ENCODE results near the gene CTCF.

The CTCF gene

GRCh38 chr16:67668495-67669157 lies 106.3 kb downstream of the CTCF start:
- no peaks in the 10 kb centered on the region for H3K27me3 Mint-ChIP-seq
- no peak overlapping the region for H3K4me3 Mint-ChIP-seq
- H3K27ac Mint-ChIP-seq, result peak overlapping the region; percentile 65
- peaks cover 7 to 14% of the 10 kb centered on the region in 2 donors for H3K36me3 Mint-ChIP-seq
- ATAC-seq (replicated peaks), result peak; percentile 24 to 27
- H3K9me3 Mint-ChIP-seq, result no peaks in the 10 kb centered on the region
- H3K4me1 Mint-ChIP-seq, result peaks cover 41 to 60% of the 10 kb centered on the region in 2 donors
- no peak for DNase-seq

DNA sequence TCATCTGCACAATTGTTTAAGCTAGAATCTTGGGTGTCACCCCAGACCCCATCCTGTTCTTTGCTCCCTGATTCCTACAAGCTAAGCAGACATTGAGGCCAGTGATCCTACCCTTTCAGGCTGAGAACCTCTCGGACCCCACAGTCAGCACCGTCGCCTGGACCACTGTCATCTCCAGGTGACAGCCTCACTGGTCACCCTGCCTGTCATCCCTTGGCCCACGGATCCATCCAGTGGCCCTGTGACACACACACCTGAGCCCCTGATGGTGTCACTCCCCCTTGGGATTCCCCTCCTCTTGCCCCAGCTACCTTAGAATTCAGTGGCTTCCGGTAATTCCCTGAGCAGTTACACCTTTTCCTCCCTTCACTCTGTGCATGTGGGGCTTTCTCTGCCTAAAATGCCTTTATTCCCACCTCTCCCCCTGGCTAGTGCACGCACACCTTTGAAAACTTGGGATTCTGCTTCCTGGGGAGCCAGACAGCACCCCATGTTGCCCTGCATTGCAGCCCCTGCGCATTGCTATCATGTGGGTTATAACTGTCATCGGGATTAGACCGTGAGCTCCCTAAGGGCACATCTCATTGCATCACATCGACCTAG lies 107.3 kb downstream of the CTCF start:
- Mint-ChIP-seq H3K4me1 (peaks cover 44 to 63% of the 10 kb centered on the region in 2 donors), H3K27me3 (no peaks in the 10 kb centered on the region), H3K4me3 (no peak overlapping the region), H3K36me3 (peaks cover 3 to 14% of the 10 kb centered on the region in 2 donors), H3K9me3 (no peaks in the 10 kb centered on the region), H3K27ac (peak overlapping the region; percentile 57)
- ATAC-seq (replicated peaks) (no peak), DNase-seq (no peak)

GRCh38 chr16:67672306-67672705 lies 110.0 kb downstream of the CTCF start:
- Mint-ChIP-seq H3K27me3 (no peaks in the 10 kb centered on the region), H3K27ac (peak overlapping the region; percentile 26), H3K9me3 (no peaks in the 10 kb centered on the region), H3K4me1 (peaks cover 41 to 61% of the 10 kb centered on the region in 2 donors), H3K4me3 (no peak overlapping the region), H3K36me3 (peaks cover 4 to 22% of the 10 kb centered on the region in 2 donors)
- DNase-seq (no peak), ATAC-seq (replicated peaks) (no peak)

DNA sequence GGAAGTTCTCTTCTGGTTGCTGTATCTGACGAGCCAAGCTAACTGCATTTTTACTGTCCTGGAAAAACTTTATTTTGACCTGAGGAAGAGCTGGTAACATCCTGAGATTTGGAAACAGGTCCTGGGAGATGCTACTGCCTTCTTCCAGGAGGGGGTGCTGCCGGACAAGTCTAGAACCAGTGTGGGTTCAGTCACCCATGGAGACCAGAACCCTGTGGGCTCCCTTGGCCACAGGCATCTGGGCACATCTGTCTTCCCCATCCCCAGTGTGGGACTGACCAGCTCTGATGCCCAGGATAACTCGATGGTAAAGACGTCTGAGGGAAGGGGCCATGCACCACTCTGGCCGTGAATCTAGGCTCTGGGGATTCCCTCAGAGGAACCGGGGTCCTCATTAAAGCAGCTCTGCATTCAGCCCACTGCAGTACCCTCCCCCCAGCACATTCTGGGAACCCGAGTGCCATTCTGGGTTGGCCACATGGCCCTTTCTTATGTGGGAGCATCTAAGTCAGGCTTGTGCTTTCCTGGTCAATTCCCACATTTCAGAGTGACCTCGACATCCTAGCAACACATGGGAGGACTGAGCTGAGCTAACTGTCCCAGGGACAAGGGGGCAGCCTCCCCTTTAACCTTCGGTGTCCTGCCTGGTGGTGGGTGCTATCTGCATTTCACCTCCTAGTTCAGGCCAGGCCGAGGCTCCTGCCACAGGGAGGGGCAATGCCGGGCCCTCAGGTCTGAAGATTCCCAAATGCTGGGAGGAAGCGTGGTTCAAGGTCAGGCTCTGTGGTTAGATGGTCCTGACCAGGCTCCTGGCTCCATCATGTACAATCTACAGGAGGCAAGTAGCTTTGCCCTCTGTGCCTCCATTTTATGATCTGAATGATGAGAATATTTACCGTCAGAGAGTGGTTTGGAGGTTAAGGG lies 110.7 kb downstream of the CTCF start:
- Mint-ChIP-seq H3K4me1 (peaks cover 37 to 54% of the 10 kb centered on the region in 2 donors), H3K27ac (peak overlapping the region; percentile 9), H3K9me3 (no peaks in the 10 kb centered on the region), H3K4me3 (no peak overlapping the region), H3K27me3 (no peaks in the 10 kb centered on the region), H3K36me3 (peaks cover 6 to 27% of the 10 kb centered on the region in 2 donors)
- ATAC-seq (replicated peaks), result peak; percentile 33 to 49
- no peak for DNase-seq

GRCh38 chr16:67673712-67674580 lies 111.6 kb downstream of the CTCF start:
- DNase-seq (no peak), ATAC-seq (replicated peaks) (no peak)
- H3K27ac Mint-ChIP-seq, result peak overlapping the region; percentile 91
- H3K4me3 Mint-ChIP-seq, result no peak overlapping the region
- peaks cover 30 to 45% of the 10 kb centered on the region in 2 donors for H3K4me1 Mint-ChIP-seq
- H3K27me3 Mint-ChIP-seq, result no peaks in the 10 kb centered on the region
- peaks cover 6 to 27% of the 10 kb centered on the region in 2 donors for H3K36me3 Mint-ChIP-seq
- no peaks in the 10 kb centered on the region for H3K9me3 Mint-ChIP-seq

DNA sequence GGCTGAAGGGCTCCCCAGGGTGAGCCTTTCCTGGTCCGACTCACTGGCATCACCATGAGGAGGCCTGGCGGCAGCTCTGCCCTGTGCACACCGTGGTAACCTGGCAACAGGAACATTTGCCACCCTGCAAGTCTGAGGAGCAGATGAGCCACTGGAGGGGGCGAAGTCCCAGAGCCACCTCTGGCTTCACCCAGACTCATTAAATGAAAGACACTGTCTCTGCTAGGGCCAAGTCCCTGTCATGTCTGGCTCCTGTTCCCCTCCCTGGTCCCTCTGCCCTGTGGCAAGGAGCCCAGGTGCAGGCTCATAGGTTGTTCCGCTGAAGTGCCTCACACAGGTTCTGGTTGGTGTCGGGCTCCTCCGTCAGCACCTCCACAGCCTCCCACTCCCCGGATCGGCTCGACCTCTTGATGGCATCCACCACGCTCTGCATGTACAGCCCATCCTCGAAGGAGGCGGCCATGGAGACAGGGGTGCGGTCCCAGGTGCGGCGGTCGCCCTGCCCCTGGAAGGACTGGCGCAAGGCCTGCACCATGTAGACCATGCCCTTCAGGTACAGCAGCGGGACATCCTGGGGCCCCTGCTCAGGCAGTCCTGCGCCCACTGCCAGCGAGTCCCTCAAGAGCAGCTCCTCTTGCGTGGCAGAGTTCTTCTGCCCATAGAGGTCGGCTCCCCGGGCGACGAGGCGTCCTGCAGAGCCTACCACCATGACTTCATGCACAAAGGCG lies 112.7 kb downstream of the CTCF start:
- Mint-ChIP-seq H3K9me3 (no peaks in the 10 kb centered on the region), H3K4me1 (peaks cover 20 to 34% of the 10 kb centered on the region in 2 donors), H3K36me3 (peaks cover 8 to 27% of the 10 kb centered on the region in 2 donors), H3K27me3 (no peaks in the 10 kb centered on the region), H3K27ac (peak overlapping the region; percentile 33), H3K4me3 (no peak overlapping the region)
- DNase-seq (no peak), ATAC-seq (replicated peaks) (no peak)

DNA sequence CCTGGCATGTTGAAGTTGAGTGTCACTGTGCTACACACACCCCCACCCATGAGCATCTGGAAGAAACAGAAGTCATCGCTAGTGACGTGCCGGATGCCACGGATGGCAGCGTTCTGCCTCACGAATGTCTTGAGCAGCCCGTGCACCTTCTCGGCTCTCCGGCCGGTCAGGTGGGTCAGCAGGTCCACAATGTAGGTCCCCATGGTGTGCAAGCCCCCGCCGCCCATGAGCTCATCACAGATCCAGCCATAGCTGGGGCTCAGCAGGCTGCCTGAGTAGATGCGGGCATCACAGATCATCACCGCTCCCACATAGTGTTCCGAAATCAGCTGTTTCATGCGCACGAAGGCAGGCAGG lies 113.2 kb downstream of the CTCF start:
- peaks cover 8 to 31% of the 10 kb centered on the region in 2 donors for H3K36me3 Mint-ChIP-seq
- H3K4me1 Mint-ChIP-seq, result peaks cover 20 to 33% of the 10 kb centered on the region in 2 donors
- no peaks in the 10 kb centered on the region for H3K9me3 Mint-ChIP-seq
- no peak for ATAC-seq (replicated peaks)
- no peak overlapping the region for H3K4me3 Mint-ChIP-seq
- no peak overlapping the region for H3K27ac Mint-ChIP-seq
- H3K27me3 Mint-ChIP-seq, result no peaks in the 10 kb centered on the region
- DNase-seq, result no peak

DNA sequence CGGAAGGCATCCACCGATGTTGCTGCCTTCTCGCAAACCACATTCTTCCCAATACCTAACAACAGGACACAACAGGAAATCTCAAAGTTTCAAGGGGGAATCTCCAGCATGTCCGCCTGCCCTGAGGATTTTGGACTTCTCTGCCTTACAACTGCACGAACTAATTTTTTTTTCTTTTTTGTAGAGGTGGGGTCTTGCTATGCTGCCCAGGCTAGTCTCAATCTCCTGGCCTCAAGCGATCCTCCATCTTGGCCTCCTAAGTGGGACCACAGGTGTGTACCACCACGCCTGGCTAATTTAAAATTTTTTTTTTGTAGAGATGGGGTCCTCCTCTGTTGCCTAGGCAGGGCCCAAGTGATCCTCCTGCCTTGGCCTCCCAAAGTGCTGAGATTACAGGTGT lies 113.7 kb downstream of the CTCF start:
- Mint-ChIP-seq H3K27me3 (no peaks in the 10 kb centered on the region), H3K4me3 (no peak overlapping the region), H3K4me1 (peaks cover 20 to 33% of the 10 kb centered on the region in 2 donors), H3K9me3 (no peaks in the 10 kb centered on the region), H3K27ac (no peak overlapping the region), H3K36me3 (peaks cover 8 to 32% of the 10 kb centered on the region in 2 donors)
- DNase-seq, result no peak
- no peak for ATAC-seq (replicated peaks)

DNA sequence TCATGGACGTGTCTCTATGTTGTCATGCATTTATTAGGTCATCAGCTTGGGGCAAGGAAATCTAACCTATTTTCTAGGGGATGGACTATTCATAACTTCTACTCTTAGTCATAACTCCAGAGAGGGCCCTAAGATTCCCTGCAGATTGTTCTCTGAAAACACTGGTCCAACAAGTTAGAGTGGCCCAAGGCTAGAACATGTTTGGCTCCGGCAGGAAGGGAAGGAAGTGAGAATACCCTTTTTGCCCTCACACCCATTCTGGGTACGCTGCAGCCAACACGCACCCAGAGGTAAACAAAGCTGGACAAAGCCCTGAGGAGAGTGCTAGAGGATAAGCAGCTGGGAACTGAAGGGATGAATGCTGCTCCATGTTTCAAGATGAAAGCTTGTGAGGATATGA lies 114.2 kb downstream of the CTCF start:
- no peak for ATAC-seq (replicated peaks)
- Mint-ChIP-seq H3K4me1 (peaks cover 20 to 33% of the 10 kb centered on the region in 2 donors), H3K27ac (no peak overlapping the region), H3K27me3 (no peaks in the 10 kb centered on the region), H3K36me3 (peaks cover 10 to 32% of the 10 kb centered on the region in 2 donors), H3K4me3 (no peak overlapping the region), H3K9me3 (no peaks in the 10 kb centered on the region)
- no peak for DNase-seq

GRCh38 chr16:67676939-67677338 lies 114.6 kb downstream of the CTCF start:
- Mint-ChIP-seq H3K4me3 (no peak overlapping the region), H3K27ac (no peak overlapping the region), H3K4me1 (peaks cover 20 to 33% of the 10 kb centered on the region in 2 donors), H3K27me3 (no peaks in the 10 kb centered on the region), H3K36me3 (peaks cover 10 to 35% of the 10 kb centered on the region in 2 donors), H3K9me3 (no peaks in the 10 kb centered on the region)
- no peak for DNase-seq
- ATAC-seq (replicated peaks), result no peak

GRCh38 chr16:67677712-67678111 lies 115.4 kb downstream of the CTCF start:
- Mint-ChIP-seq H3K9me3 (no peaks in the 10 kb centered on the region), H3K4me1 (peaks cover 14 to 27% of the 10 kb centered on the region in 2 donors), H3K27me3 (no peaks in the 10 kb centered on the region), H3K4me3 (no peak overlapping the region), H3K27ac (no peak overlapping the region), H3K36me3 (peaks cover 12 to 39% of the 10 kb centered on the region in 2 donors)
- DNase-seq (no peak), ATAC-seq (replicated peaks) (no peak)

GRCh38 chr16:67678354-67679023 lies 116.2 kb downstream of the CTCF start:
- no peak overlapping the region for H3K4me3 Mint-ChIP-seq
- H3K36me3 Mint-ChIP-seq, result peaks cover 13 to 42% of the 10 kb centered on the region in 2 donors
- H3K27ac Mint-ChIP-seq, result no peak overlapping the region
- H3K9me3 Mint-ChIP-seq, result no peaks in the 10 kb centered on the region
- DNase-seq (no peak), ATAC-seq (replicated peaks) (no peak)
- H3K27me3 Mint-ChIP-seq, result no peaks in the 10 kb centered on the region
- H3K4me1 Mint-ChIP-seq, result peaks cover 12 to 19% of the 10 kb centered on the region in 2 donors

Measured in stimulated activated naive B cell treated with anti-CD40 and anti-IgM and Interleukin-4, amounts not matched to agents 10 μg/mL and 1 μg/mL and 100 μg/mL, for 72 hours (primary cell).